Measurements from ENCODE around the gene IRF2BPL. TPM values are rescaled to one million over a fixed set of nuclear protein-coding genes. Genes with fewer than 3 reads are reported as not detected.

Gene IRF2BPL
- total RNA-seq, 2 donors from 2014 or later: 18.3 to 27.1 TPM

DNA sequence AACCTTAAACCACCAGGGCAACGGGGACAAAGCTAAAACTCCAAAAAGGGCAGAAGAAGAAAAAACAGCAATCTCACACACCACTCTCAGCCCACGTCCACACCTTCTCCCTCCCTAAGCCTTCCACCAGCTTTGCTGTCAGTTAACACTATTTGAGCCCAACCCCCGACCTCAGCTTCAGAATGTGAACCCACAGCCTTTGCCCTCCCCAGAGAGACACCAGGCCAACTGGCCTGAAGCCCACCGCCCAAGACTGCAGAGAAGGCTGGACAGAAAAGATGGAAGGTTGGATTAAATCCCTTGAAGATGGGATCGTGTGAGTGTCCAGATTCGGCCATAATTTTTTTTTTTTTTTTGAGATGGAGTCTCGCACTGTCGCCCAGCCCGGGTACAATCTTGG, 22.4 kb downstream of the IRF2BPL start:
- Histone ChIP-seq H3K27ac (no peak overlapping the region), H3K9ac (ENCODE audit: low read depth in 2 of 2, low read length in 2 of 2) (no peak overlapping the region)
- intact Hi-C loops (cut with DNase I): no loop called here

GRCh38 chr14:77005559-77005958, 22.9 kb downstream of the IRF2BPL start:
- Histone ChIP-seq H3K36me3 (no peaks in the 10 kb centered on the region), H3K27me3 (no peaks in the 10 kb centered on the region), H3K4me1 (peaks cover 23% of the 10 kb centered on the region), H3K9me3 (no peaks in the 10 kb centered on the region), H3K27ac (no peak overlapping the region), H3K9ac (ENCODE audit: low read depth in 2 of 2, low read length in 2 of 2) (no peak overlapping the region), H3K4me3 (no peak overlapping the region)
- no peak for DNase-seq
- intact Hi-C loops (cut with DNase I): no loop called here
- TF ChIP-seq, protein P1, sequence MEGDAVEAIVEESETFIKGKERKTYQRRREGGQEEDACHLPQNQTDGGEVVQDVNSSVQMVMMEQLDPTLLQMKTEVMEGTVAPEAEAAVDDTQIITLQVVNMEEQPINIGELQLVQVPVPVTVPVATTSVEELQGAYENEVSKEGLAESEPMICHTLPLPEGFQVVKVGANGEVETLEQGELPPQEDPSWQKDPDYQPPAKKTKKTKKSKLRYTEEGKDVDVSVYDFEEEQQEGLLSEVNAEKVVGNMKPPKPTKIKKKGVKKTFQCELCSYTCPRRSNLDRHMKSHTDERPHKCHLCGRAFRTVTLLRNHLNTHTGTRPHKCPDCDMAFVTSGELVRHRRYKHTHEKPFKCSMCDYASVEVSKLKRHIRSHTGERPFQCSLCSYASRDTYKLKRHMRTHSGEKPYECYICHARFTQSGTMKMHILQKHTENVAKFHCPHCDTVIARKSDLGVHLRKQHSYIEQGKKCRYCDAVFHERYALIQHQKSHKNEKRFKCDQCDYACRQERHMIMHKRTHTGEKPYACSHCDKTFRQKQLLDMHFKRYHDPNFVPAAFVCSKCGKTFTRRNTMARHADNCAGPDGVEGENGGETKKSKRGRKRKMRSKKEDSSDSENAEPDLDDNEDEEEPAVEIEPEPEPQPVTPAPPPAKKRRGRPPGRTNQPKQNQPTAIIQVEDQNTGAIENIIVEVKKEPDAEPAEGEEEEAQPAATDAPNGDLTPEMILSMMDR (IDR thresholded peaks at IDR 0.05): no peak

More for the DNA sequence above, 22.4 kb downstream of the IRF2BPL start:
- no peaks in the 10 kb centered on the region for H3K27me3 ChIP-seq
- no peaks in the 10 kb centered on the region for H3K36me3 ChIP-seq
- peaks cover 27% of the 10 kb centered on the region for H3K4me1 ChIP-seq
- no peak overlapping the region for H3K4me3 ChIP-seq
- no peak for DNase-seq
- H3K9me3 ChIP-seq: no peaks in the 10 kb centered on the region
- TF ChIP-seq, protein P1 (IDR thresholded peaks at IDR 0.05): no peak

- Histone ChIP-seq H3K4me3 (no peak overlapping the region), H3K4me1 (peaks cover 17% of the 10 kb centered on the region), H3K27ac (no peak overlapping the region), H3K9ac (ENCODE audit: low read depth in 2 of 2, low read length in 2 of 2) (no peak overlapping the region), H3K36me3 (no peaks in the 10 kb centered on the region), H3K27me3 (no peaks in the 10 kb centered on the region), H3K9me3 (no peaks in the 10 kb centered on the region)
- TF ChIP-seq, protein P1 (IDR thresholded peaks at IDR 0.05): no peak
- no peak for DNase-seq
- intact Hi-C loops (cut with DNase I): no loop called here
Measured at GRCh38 chr14:77004711-77005460, 23.6 kb downstream of the IRF2BPL start.

- Histone ChIP-seq H3K27me3 (no peaks in the 10 kb centered on the region), H3K36me3 (no peaks in the 10 kb centered on the region), H3K9me3 (no peaks in the 10 kb centered on the region), H3K4me1 (peaks cover 17% of the 10 kb centered on the region), H3K9ac (ENCODE audit: low read depth in 2 of 2, low read length in 2 of 2) (no peak overlapping the region), H3K27ac (no peak overlapping the region), H3K4me3 (no peak overlapping the region)
- intact Hi-C loops (cut with DNase I): no loop called here
- TF ChIP-seq, protein P1 (IDR thresholded peaks at IDR 0.05): no peak
- no peak for DNase-seq
Measured at GRCh38 chr14:77003960-77004710, 24.4 kb downstream of the IRF2BPL start.

DNA sequence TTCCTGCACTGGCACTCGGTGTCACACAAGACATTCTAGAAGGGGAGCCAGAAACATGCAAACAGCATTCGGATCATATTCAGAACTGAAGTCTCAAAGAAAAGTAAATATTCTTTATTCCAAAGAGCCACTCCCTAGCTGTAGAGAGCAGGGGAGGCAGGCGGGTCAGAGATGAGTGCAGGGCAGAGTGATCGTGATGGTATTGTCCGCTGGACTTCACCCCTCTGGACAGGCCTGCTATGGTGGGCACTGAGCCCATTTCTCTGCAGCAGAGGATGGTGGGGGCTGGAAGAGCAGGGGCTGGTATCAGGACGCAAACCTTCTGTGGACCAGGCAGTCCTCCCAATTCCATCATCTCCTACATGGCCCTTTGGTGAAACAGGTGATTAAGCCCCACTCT, 25.6 kb downstream of the IRF2BPL start:
- Histone ChIP-seq H3K27me3 (no peaks in the 10 kb centered on the region), H3K36me3 (no peaks in the 10 kb centered on the region), H3K4me3 (no peak overlapping the region), H3K27ac (no peak overlapping the region), H3K9ac (ENCODE audit: low read depth in 2 of 2, low read length in 2 of 2) (no peak overlapping the region), H3K4me1 (peaks cover 11% of the 10 kb centered on the region), H3K9me3 (no peaks in the 10 kb centered on the region)
- TF ChIP-seq, protein P1 (IDR thresholded peaks at IDR 0.05): no peak
- no peak for DNase-seq
- intact Hi-C loops (cut with DNase I): no loop called here
